ENCODE measurements around the gene KCNAB1. TPM values are rescaled to one million over a fixed set of nuclear protein-coding genes. Genes with fewer than 3 reads are reported as not detected.
A peak's percentile ranks its signal among the peaks of the same experiment; 100 is the strongest.

KCNAB1 gene
- total and polyA plus RNA-seq, 2 donors (not counting 1 experiment from before 2014, with no cell fraction given) = 0.03 to 0.33 TPM

GRCh38 chr3:156474560-156475389 is 354.4 kb downstream of the KCNAB1 start:
- H2AFZ ChIP-seq (ENCODE audit: low read length) = no peak overlapping the region
- no peak overlapping the region for H3K4me3 ChIP-seq (replicated peaks in 1 of 4; ENCODE audit: control extremely low read depth in 1 of 4, insufficient read depth in 1 of 4, low read depth in 3 of 4, low read length in 4 of 4)
- no peaks in the 10 kb centered on the region for H3K27me3 ChIP-seq (ENCODE audit: control insufficient read depth, insufficient read depth, low read length)
- TF ChIP-seq EZH2 (IDR thresholded peaks at IDR 0.05; ENCODE audit: low read length, missing control alignments) = no peak
- peak; percentile 41 to 55 for TF ChIP-seq CTCF (conservative IDR thresholded peaks at IDR 0.05 in 1 of 2, IDR thresholded peaks at IDR 0.05 in 1 of 2; ENCODE audit: low read depth in 1 of 2, low read length in 2 of 2)
- H3K4me2 ChIP-seq (ENCODE audit: extremely low read depth, insufficient read depth, low read length) = no peak overlapping the region
- H4K20me1 ChIP-seq (ENCODE audit: control insufficient read depth, extremely low read depth, insufficient read depth, low read length) = no peaks in the 10 kb centered on the region
- no peaks in the 10 kb centered on the region for H3K4me1 ChIP-seq (ENCODE audit: control insufficient read depth, extremely low read depth, insufficient read depth, low read length)
- no peaks in the 10 kb centered on the region for H3K9me3 ChIP-seq (ENCODE audit: control insufficient read depth, insufficient read depth, low read depth, low read length)
- DNase-seq (ENCODE audit: low read depth in 2 of 2) = peak; percentile 18 to 29
- H3K36me3 ChIP-seq (ENCODE audit: control insufficient read depth, insufficient read depth, low read length) = no peaks in the 10 kb centered on the region
- no peak overlapping the region for H3K27ac ChIP-seq (ENCODE audit: insufficient read depth, low read length)
- no peak overlapping the region for H3K9ac ChIP-seq (ENCODE audit: insufficient read depth, low read length)
- no peaks in the 10 kb centered on the region for H3K79me2 ChIP-seq (ENCODE audit: control insufficient read depth, insufficient read depth, low read length)

GRCh38 chr3:156477323-156477722 is 356.9 kb downstream of the KCNAB1 start:
- Histone ChIP-seq H3K9me3 (ENCODE audit: control insufficient read depth, insufficient read depth, low read depth, low read length) (no peaks in the 10 kb centered on the region), H3K4me3 (replicated peaks in 1 of 4; ENCODE audit: control extremely low read depth in 1 of 4, insufficient read depth in 1 of 4, low read depth in 3 of 4, low read length in 4 of 4) (no peak overlapping the region), H3K4me1 (ENCODE audit: control insufficient read depth, extremely low read depth, insufficient read depth, low read length) (no peaks in the 10 kb centered on the region), H3K4me2 (ENCODE audit: extremely low read depth, insufficient read depth, low read length) (no peak overlapping the region), H2AFZ (ENCODE audit: low read length) (no peak overlapping the region), H3K27me3 (ENCODE audit: control insufficient read depth, insufficient read depth, low read length) (no peaks in the 10 kb centered on the region), H3K79me2 (ENCODE audit: control insufficient read depth, insufficient read depth, low read length) (no peaks in the 10 kb centered on the region), H4K20me1 (ENCODE audit: control insufficient read depth, extremely low read depth, insufficient read depth, low read length) (no peaks in the 10 kb centered on the region), H3K27ac (ENCODE audit: insufficient read depth, low read length) (no peak overlapping the region), H3K36me3 (ENCODE audit: control insufficient read depth, insufficient read depth, low read length) (no peaks in the 10 kb centered on the region), H3K9ac (ENCODE audit: insufficient read depth, low read length) (no peak overlapping the region)
- TF ChIP-seq EZH2 (IDR thresholded peaks at IDR 0.05; ENCODE audit: low read length, missing control alignments) (no peak), CTCF (conservative IDR thresholded peaks at IDR 0.05 in 1 of 2, IDR thresholded peaks at IDR 0.05 in 1 of 2; ENCODE audit: low read depth in 1 of 2, low read length in 2 of 2) (no peak)
- DNase-seq (ENCODE audit: low read depth in 2 of 2) = peak in 1 of 2 donors; percentile 92

DNA sequence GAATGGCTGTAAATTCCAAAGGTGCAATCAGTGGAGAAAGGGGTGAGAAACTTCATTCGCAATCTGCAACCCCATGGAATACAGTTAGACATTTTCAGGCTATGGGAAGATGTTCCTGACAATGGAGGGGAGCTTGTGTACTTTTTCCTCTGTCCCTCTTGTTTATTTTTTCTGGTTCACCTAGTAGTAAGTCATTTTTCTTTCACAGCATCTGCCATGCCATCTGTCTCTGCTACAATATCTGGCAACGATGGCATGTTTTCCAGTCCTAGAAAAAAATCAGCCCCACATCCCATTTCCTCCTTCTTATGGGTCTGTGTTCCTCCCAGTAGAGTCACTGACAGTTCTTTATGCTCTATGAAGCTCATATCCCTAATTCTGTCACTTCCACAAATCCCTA is 358.5 kb downstream of the KCNAB1 start:
- Histone ChIP-seq H3K9me3 (ENCODE audit: control insufficient read depth, insufficient read depth, low read depth, low read length) (no peaks in the 10 kb centered on the region), H3K4me3 (replicated peaks in 1 of 4; ENCODE audit: control extremely low read depth in 1 of 4, insufficient read depth in 1 of 4, low read depth in 3 of 4, low read length in 4 of 4) (no peak overlapping the region), H3K4me1 (ENCODE audit: control insufficient read depth, extremely low read depth, insufficient read depth, low read length) (peaks cover 4% of the 10 kb centered on the region), H2AFZ (ENCODE audit: low read length) (no peak overlapping the region), H4K20me1 (ENCODE audit: control insufficient read depth, extremely low read depth, insufficient read depth, low read length) (no peaks in the 10 kb centered on the region), H3K4me2 (ENCODE audit: extremely low read depth, insufficient read depth, low read length) (no peak overlapping the region), H3K36me3 (ENCODE audit: control insufficient read depth, insufficient read depth, low read length) (no peaks in the 10 kb centered on the region), H3K79me2 (ENCODE audit: control insufficient read depth, insufficient read depth, low read length) (no peaks in the 10 kb centered on the region), H3K27me3 (ENCODE audit: control insufficient read depth, insufficient read depth, low read length) (no peaks in the 10 kb centered on the region), H3K9ac (ENCODE audit: insufficient read depth, low read length) (no peak overlapping the region), H3K27ac (ENCODE audit: insufficient read depth, low read length) (no peak overlapping the region)
- DNase-seq (ENCODE audit: low read depth in 2 of 2) = no peak
- no peak for TF ChIP-seq CTCF (conservative IDR thresholded peaks at IDR 0.05 in 1 of 2, IDR thresholded peaks at IDR 0.05 in 1 of 2; ENCODE audit: low read depth in 1 of 2, low read length in 2 of 2)
- no peak for TF ChIP-seq EZH2 (IDR thresholded peaks at IDR 0.05; ENCODE audit: low read length, missing control alignments)

Measured in fibroblast of lung (primary cell).